ENCODE data around the gene BPHL.
"Not testable (repeated sequence)": the region's sequence is repeated elsewhere in the genome, so short reads cannot be mapped to it uniquely, and the experiment has no call there.

Gene BPHL

DNA sequence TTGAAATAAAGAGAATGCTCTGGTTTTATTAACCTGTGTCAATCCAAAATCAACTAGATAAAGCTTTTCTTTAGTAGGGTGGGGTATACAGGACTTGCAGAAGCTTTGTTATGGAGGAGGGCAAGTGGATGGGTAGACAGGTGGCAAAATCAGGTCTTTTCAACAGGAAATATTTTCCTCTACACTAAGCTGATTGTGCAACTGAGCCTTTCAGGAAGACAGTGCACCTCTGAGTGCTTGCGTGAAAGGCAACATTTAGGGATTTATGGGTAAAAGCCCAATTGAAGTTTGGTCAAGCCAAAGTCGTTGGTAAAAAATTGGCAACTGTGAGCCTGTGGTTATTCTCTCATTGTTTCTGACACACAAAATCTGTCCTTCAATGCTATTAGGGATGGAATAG is 62.6 kb downstream of the BPHL start:
- no peak for DNase-seq (ENCODE audit: low read depth)
- TF ChIP-seq, protein P1, sequence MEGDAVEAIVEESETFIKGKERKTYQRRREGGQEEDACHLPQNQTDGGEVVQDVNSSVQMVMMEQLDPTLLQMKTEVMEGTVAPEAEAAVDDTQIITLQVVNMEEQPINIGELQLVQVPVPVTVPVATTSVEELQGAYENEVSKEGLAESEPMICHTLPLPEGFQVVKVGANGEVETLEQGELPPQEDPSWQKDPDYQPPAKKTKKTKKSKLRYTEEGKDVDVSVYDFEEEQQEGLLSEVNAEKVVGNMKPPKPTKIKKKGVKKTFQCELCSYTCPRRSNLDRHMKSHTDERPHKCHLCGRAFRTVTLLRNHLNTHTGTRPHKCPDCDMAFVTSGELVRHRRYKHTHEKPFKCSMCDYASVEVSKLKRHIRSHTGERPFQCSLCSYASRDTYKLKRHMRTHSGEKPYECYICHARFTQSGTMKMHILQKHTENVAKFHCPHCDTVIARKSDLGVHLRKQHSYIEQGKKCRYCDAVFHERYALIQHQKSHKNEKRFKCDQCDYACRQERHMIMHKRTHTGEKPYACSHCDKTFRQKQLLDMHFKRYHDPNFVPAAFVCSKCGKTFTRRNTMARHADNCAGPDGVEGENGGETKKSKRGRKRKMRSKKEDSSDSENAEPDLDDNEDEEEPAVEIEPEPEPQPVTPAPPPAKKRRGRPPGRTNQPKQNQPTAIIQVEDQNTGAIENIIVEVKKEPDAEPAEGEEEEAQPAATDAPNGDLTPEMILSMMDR (conservative IDR thresholded peaks at IDR 0.05; ENCODE audit: low read depth, low read length): no peak
- H3K4me3 ChIP-seq (ENCODE audit: low read length): no peak overlapping the region

DNA sequence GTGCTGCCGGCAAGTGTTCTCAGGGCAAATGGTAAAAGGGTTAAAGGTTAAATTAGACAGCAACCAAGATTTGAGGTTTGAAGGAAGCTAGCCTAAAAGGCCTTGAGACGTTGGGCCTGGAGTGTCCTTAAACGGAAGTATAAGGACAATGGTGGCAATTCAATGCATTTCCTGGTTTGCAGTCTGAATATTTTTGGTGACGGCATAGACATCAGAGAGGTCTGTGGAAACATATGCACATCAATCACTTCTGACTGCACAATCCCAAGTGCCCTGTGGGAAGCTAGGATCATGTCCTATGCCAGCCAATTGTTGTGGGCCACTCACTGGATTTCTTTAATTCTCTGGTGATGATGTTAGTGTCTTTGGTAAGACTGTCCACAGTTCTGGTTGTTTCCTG is 64.6 kb downstream of the BPHL start:
- TF ChIP-seq, protein P1 (conservative IDR thresholded peaks at IDR 0.05; ENCODE audit: low read depth, low read length): no peak
- H3K4me3 ChIP-seq (ENCODE audit: low read length): no peak overlapping the region
- DNase-seq (ENCODE audit: low read depth): no peak

DNA sequence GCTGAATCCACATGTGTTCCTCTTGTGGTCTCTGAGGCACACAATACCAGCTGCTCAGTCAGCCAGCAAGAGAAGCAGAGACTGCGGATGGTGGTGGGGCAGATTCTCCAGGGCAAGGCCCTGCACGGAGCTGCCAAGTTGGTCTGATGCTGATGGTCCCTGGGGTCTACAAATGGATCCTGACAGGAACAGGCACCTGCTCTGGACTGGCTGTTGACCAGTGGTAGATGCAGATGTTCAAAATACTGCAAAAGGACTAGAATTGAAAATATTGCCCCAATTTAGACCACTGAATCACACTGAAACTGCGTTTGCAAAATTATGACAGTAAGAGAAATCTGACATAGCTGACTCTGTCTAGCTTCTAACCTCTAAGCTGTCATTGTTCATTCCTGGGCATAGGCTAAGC is 68.5 kb downstream of the BPHL start:
- no peak overlapping the region for H3K4me3 ChIP-seq (ENCODE audit: low read length)
- DNase-seq (ENCODE audit: low read depth): no peak
- TF ChIP-seq, protein P1 (conservative IDR thresholded peaks at IDR 0.05; ENCODE audit: low read depth, low read length): no peak

DNA sequence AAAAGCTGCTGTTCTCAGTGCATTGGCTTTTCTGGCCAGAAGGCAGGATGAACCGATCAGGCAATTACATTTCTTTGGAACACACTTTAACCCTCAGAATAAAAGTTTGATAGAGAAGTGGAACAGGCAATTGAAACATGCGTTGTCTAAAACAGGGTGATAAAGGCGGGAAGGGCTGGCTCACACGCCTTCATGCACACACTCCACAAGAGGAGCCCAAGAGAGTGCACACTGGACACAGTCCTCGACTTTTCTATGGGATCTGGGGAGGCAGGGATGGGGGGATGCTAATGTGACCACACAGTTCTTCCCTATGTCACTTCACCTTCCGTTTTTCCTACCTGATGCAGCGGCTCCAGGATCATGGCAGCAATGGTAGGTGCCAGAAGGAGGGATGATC is 69.8 kb downstream of the BPHL start:
- no peak for DNase-seq (ENCODE audit: low read depth)
- TF ChIP-seq, protein P1 (conservative IDR thresholded peaks at IDR 0.05; ENCODE audit: low read depth, low read length): no peak
- H3K4me3 ChIP-seq (ENCODE audit: low read length): no peak overlapping the region

DNA sequence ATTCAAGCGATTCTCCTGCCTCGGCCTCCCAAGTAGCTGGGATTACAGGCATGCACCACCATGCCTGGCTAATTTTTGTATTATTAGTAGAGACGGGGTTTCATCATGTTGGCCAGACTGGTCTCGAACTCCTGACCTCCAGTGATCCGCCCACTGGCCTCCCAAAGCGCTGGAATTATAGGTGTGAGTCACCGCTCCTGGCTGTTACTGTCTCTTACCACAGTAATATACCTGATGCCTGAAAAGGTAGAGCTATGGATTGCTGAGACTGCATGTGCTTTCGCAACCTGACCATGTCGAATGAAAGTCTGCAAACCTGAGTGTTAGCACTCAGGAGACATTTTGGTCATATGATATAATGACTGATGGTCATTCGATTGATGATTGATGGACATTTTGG is 70.7 kb downstream of the BPHL start:
- DNase-seq (ENCODE audit: low read depth): not testable (repeated sequence)

DNA sequence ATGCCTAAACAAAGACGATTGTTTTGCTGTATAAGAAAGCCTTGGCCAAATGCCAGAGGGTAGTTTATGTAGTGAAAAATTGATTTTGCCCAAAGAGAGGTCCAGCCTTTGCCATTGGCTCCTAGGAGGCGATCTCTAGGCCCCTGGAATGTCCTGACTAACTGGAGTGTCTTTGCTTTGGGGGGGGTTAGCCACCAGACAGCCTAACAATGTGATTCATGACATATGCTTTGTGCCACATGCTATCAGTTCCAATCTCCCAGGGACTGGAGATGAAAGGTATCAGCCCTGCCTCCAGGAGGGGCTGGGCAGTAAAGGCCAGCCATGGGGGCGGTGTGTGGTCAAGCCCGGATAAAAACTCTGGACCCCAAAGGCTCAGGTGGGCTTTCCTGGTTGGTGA is 71.5 kb downstream of the BPHL start:
- DNase-seq (ENCODE audit: low read depth): no peak
- TF ChIP-seq, protein P1 (conservative IDR thresholded peaks at IDR 0.05; ENCODE audit: low read depth, low read length): no peak

More for the DNA sequence above, 70.7 kb downstream of the BPHL start:
- not testable (repeated sequence) for H3K4me3 ChIP-seq (ENCODE audit: low read length)

DNA sequence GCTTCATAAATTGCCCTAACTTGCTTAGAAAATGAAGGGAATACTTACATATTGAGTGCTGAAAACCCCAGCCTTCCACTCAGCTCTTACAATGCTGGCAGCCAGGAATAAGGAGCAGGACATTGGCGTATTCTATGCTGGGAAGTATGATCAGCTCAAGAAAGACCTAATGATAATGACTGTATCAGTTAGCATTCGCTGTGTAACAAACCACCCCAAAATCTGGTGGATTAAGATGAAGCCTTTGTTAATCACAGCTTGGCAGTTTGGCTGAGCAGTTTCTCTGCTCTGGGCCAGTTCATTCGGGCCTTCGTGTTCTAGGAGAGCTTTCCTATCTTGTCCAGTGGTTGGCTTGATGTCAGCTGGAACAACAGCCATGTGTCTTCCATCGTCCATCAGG is 72.3 kb downstream of the BPHL start:
- no peak overlapping the region for H3K4me3 ChIP-seq (ENCODE audit: low read length)
- TF ChIP-seq, protein P1 (conservative IDR thresholded peaks at IDR 0.05; ENCODE audit: low read depth, low read length): no peak
- DNase-seq (ENCODE audit: low read depth): no peak

More for the DNA sequence above, 71.5 kb downstream of the BPHL start:
- no peak overlapping the region for H3K4me3 ChIP-seq (ENCODE audit: low read length)
